ENCODE measurements around the gene EIF2B4. TPM values are rescaled to one million over a fixed set of nuclear protein-coding genes. Genes with fewer than 3 reads are reported as not detected.
A peak's percentile ranks its signal among the peaks of the same experiment; 100 is the strongest.

EIF2B4 gene
- total and polyA plus RNA-seq, 2 of the 13 experiments (the other 11 are each of a cell fraction or from before 2014, with no cell fraction given): 91.5 to 96.4 TPM

GRCh38 chr2:27353762-27354596 is 16.2 kb downstream of the EIF2B4 start (continued):
- TF ChIP-seq NFIC (IDR thresholded peaks at IDR 0.05; ENCODE audit: low read length) (peak; percentile 43; the same call in 1 of the 2 replicates), KDM3A (CRISPR knock-in tag; IDR thresholded peaks at IDR 0.05; ENCODE audit: low read depth) (0 out of 2 replicates have a peak, but pooled peaks have one; percentile 21), ZNF878 (CRISPR knock-in tag; IDR thresholded peaks at IDR 0.05) (no peak), ZBTB49 (CRISPR knock-in tag; IDR thresholded peaks at IDR 0.05; ENCODE audit: borderline replicate concordance) (no peak), FOXA3 (CRISPR knock-in tag; IDR thresholded peaks at IDR 0.05) (no peak), MEIS1 (CRISPR knock-in tag; IDR thresholded peaks at IDR 0.05; ENCODE audit: borderline replicate concordance) (0 out of 2 replicates have a peak, but pooled peaks have one; percentile 55), HMGXB4 (CRISPR knock-in tag; IDR thresholded peaks at IDR 0.05; ENCODE audit: borderline replicate concordance in 1 of 2, low read depth in 1 of 2) (peak; percentile 29 to 35; a peak in 1 of 4 replicates), DBP (CRISPR knock-in tag; IDR thresholded peaks at IDR 0.05; ENCODE audit: not compliant biosample characterization) (no peak), ZNF550 (CRISPR knock-in tag; IDR thresholded peaks at IDR 0.05; ENCODE audit: borderline replicate concordance) (no peak), RBFOX2 (IDR thresholded peaks at IDR 0.05; ENCODE audit: low read depth, low read length) (no peak; the same call in 1 of the 2 replicates), AHDC1 (CRISPR knock-in tag; IDR thresholded peaks at IDR 0.05; ENCODE audit: borderline replicate concordance) (no peak; the same call in 1 of the 2 replicates), THAP9 (CRISPR knock-in tag; IDR thresholded peaks at IDR 0.05; ENCODE audit: borderline replicate concordance) (no peak)
